MM.1S (cell line): ENCODE measurements around the gene ZNF275.

Experiments
- DNase-seq: peaks from one replicate; pipeline ENCODE4 v3.0.0-alpha.2; 2015
- H2AFZ ChIP-seq: fragments of 300-600 bp; sonication (generic); 2 replicates; pipeline ENCODE4 v1.6.0; 2016; ENCODE audit warnings: antibody characterized with exemption, low read length
- H3F3A ChIP-seq: fragments of 300-600 bp; sonication (generic); 2 replicates; pipeline ENCODE4 v1.6.1; 2016; ENCODE audit warnings: mild to moderate bottlenecking, antibody characterized with exemption, low read length, moderate library complexity, mixed read lengths; ENCODE audit not compliant: insufficient read depth
- H3K27ac ChIP-seq: fragments of 300-600 bp; sonication (generic); 2 replicates; pipeline ENCODE4 v1.5.1; 2016; ENCODE audit warnings: mild to moderate bottlenecking, low read length
- H3K27me3 ChIP-seq: fragments of 300-600 bp; sonication (generic); replicated peaks from 2 replicates; pipeline ENCODE4 v1.6.0; 2016; ENCODE audit warnings: low read length; ENCODE audit not compliant: insufficient read depth
- H3K36me3 ChIP-seq: fragments of 300-600 bp; sonication (generic); replicated peaks from 2 replicates; pipeline ENCODE4 v1.6.1; 2016; ENCODE audit warnings: mild to moderate bottlenecking, low read length, mixed read lengths; ENCODE audit not compliant: insufficient read depth
- H3K4me1 ChIP-seq: fragments of 300-600 bp; sonication (generic); 2 replicates; pipeline ENCODE4 v1.6.1; 2016; ENCODE audit warnings: low read length, mixed read lengths
- H3K4me2 ChIP-seq: fragments of 300-600 bp; sonication (generic); 2 replicates; pipeline ENCODE4 v1.6.0; 2016; ENCODE audit warnings: low read depth, low read length
- H3K4me3 ChIP-seq: fragments of 300-600 bp; sonication (generic); 2 replicates; pipeline ENCODE4 v1.5.1; 2016; ENCODE audit warnings: low read length, mixed read lengths
- H3K79me2 ChIP-seq: fragments of 300-600 bp; sonication (generic); 2 replicates; pipeline ENCODE4 v1.6.1; 2016; ENCODE audit warnings: mixed run types, low read length, mixed read lengths
- H3K9ac ChIP-seq: fragments of 300-600 bp; sonication (generic); 2 replicates; pipeline ENCODE4 v1.6.1; 2016; ENCODE audit warnings: low read length, mixed read lengths
- H3K9me2 ChIP-seq: fragments of 300-600 bp; sonication (generic); replicated peaks from 2 replicates; pipeline ENCODE4 v1.6.1; 2016; ENCODE audit warnings: mild to moderate bottlenecking, low read length, mixed read lengths; ENCODE audit not compliant: insufficient read depth
- H3K9me3 ChIP-seq: fragments of 300-600 bp; sonication (generic); replicated peaks from 2 replicates; pipeline ENCODE4 v1.6.1; 2016; ENCODE audit warnings: mild to moderate bottlenecking, low read length, mixed read lengths; ENCODE audit not compliant: insufficient read depth
- H4K20me1 ChIP-seq: fragments of 300-600 bp; sonication (generic); 2 replicates; pipeline ENCODE4 v1.6.1; 2016; ENCODE audit warnings: mild to moderate bottlenecking, low read length, moderate library complexity, mixed read lengths; ENCODE audit not compliant: insufficient read depth
- EZH2 ChIP-seq: fragments of 300-600 bp; sonication (generic); optimal IDR thresholded peaks from 2 replicates; pipeline ENCODE3; 2017; ENCODE audit warnings: low read depth, mild to moderate bottlenecking, antibody characterized with exemption, low read length, mixed read lengths
- EZH2phosphoT487 ChIP-seq: fragments of 300-600 bp; sonication (generic); IDR thresholded peaks from 2 replicates; pipeline ENCODE4 v1.6.1; 2018; ENCODE audit warnings: antibody characterized with exemption, low read length
- TF ChIP-seq, protein P1 (sequence below): fragments of 300-600 bp; sonication (generic); IDR thresholded peaks from 2 replicates; pipeline ENCODE4 v1.5.1; 2016; ENCODE audit warnings: antibody characterized with exemption, low read length, mixed read lengths

Gene ZNF275

DNA sequence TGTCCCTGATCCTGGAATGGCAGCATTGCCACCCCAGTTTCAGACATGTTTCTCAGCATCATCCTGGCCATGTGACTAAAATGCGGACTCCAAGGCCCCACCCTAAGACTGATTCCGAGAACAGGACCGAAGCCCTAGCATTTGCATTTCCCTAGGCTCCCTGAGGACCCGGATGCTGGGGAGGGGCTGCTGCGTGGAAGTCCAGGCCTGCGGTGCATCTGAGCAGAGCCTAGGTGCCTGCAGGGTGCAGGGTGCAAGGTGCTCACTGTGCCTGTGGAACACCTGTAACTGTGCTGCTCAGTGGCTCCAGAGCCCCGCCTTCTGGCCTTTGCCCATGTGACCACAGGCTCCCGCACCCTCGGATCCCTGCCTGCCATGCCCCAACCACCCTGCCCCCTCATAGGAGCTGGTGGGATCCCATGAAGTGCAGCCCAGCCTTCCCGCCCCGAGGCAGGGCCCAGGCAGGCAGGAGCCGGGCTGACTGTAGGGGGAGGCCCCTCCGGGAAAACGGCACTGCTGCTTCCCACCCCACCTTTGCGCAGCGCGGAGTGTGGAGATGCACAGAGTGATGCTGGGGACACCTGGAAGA, 27.3 kb upstream of the ZNF275 start:
- no peak overlapping the region for H3K4me3 ChIP-seq
- H3K27me3 ChIP-seq, result no peaks in the 10 kb centered on the region
- no peaks in the 10 kb centered on the region for H3K9me3 ChIP-seq
- DNase-seq, result no peak
- H2AFZ ChIP-seq, result no peak overlapping the region
- H3K4me2 ChIP-seq, result no peak overlapping the region
- no peak overlapping the region for H3K9ac ChIP-seq
- H3K27ac ChIP-seq, result no peak overlapping the region
- H3F3A ChIP-seq, result no peaks in the 10 kb centered on the region
- TF ChIP-seq EZH2, result no peak
- TF ChIP-seq EZH2phosphoT487, result no peak
- TF ChIP-seq, protein P1, sequence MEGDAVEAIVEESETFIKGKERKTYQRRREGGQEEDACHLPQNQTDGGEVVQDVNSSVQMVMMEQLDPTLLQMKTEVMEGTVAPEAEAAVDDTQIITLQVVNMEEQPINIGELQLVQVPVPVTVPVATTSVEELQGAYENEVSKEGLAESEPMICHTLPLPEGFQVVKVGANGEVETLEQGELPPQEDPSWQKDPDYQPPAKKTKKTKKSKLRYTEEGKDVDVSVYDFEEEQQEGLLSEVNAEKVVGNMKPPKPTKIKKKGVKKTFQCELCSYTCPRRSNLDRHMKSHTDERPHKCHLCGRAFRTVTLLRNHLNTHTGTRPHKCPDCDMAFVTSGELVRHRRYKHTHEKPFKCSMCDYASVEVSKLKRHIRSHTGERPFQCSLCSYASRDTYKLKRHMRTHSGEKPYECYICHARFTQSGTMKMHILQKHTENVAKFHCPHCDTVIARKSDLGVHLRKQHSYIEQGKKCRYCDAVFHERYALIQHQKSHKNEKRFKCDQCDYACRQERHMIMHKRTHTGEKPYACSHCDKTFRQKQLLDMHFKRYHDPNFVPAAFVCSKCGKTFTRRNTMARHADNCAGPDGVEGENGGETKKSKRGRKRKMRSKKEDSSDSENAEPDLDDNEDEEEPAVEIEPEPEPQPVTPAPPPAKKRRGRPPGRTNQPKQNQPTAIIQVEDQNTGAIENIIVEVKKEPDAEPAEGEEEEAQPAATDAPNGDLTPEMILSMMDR, result no peak
- H4K20me1 ChIP-seq, result no peaks in the 10 kb centered on the region
- H3K36me3 ChIP-seq, result no peaks in the 10 kb centered on the region
- no peaks in the 10 kb centered on the region for H3K9me2 ChIP-seq
- H3K4me1 ChIP-seq, result no peaks in the 10 kb centered on the region
- no peaks in the 10 kb centered on the region for H3K79me2 ChIP-seq

GRCh38 chrX:153307276-153308178, 26.4 kb upstream of the ZNF275 start:
- no peaks in the 10 kb centered on the region for H3K36me3 ChIP-seq
- H3K9ac ChIP-seq, result no peak overlapping the region
- H2AFZ ChIP-seq, result no peak overlapping the region
- H3K79me2 ChIP-seq, result no peaks in the 10 kb centered on the region
- H3K27ac ChIP-seq, result no peak overlapping the region
- H3F3A ChIP-seq, result no peaks in the 10 kb centered on the region
- no peaks in the 10 kb centered on the region for H4K20me1 ChIP-seq
- H3K4me1 ChIP-seq, result no peaks in the 10 kb centered on the region
- H3K4me3 ChIP-seq, result no peak overlapping the region
- TF ChIP-seq EZH2phosphoT487 (no peak), EZH2 (no peak)
- TF ChIP-seq, protein P1, result no peak
- no peak for DNase-seq
- no peaks in the 10 kb centered on the region for H3K9me2 ChIP-seq
- H3K9me3 ChIP-seq, result no peaks in the 10 kb centered on the region
- H3K4me2 ChIP-seq, result no peak overlapping the region
- H3K27me3 ChIP-seq, result no peaks in the 10 kb centered on the region

- Histone ChIP-seq H3K27ac (no peak overlapping the region), H3K4me1 (no peaks in the 10 kb centered on the region), H2AFZ (no peak overlapping the region), H3F3A (no peaks in the 10 kb centered on the region), H3K9ac (no peak overlapping the region), H3K4me2 (no peak overlapping the region), H3K27me3 (no peaks in the 10 kb centered on the region), H3K36me3 (no peaks in the 10 kb centered on the region), H3K79me2 (no peaks in the 10 kb centered on the region), H3K9me3 (no peaks in the 10 kb centered on the region), H3K4me3 (no peak overlapping the region), H4K20me1 (no peaks in the 10 kb centered on the region), H3K9me2 (no peaks in the 10 kb centered on the region)
- DNase-seq, result no peak
- TF ChIP-seq EZH2phosphoT487 (no peak), EZH2 (no peak)
- TF ChIP-seq, protein P1, result no peak
Observed at GRCh38 chrX:153310901-153311300, 23.1 kb upstream of the ZNF275 start.
